Rectal smooth muscle tissue (tissue), 1 donor: ENCODE results near the gene UROS.
A peak's percentile ranks its signal among the peaks of the same experiment; 100 is the strongest.

Experiments
- H3K27ac ChIP-seq: one replicate; pipeline ENCODE4 v1.7.0; 2013; ENCODE audit warnings: low read depth, low read length, inconsistent platforms
- H3K27me3 ChIP-seq: one replicate; pipeline ENCODE4 v1.7.0; 2013; ENCODE audit warnings: low read length; ENCODE audit not compliant: control insufficient read depth, insufficient read depth
- H3K36me3 ChIP-seq: one replicate; pipeline ENCODE4 v1.7.0; 2013; ENCODE audit warnings: low read length; ENCODE audit not compliant: control insufficient read depth, insufficient read depth
- H3K4me1 ChIP-seq: one replicate; pipeline ENCODE4 v1.7.0; 2013; ENCODE audit warnings: low read length; ENCODE audit not compliant: control insufficient read depth, insufficient read depth
- H3K4me3 ChIP-seq: one replicate; pipeline ENCODE4 v1.7.0; 2013; ENCODE audit warnings: low read length
- H3K9ac ChIP-seq: one replicate; pipeline ENCODE4 v1.7.0; 2013; ENCODE audit warnings: low read length

UROS gene

GRCh38 chr10:125823663-125824251 lies 699 bp upstream of the UROS start:
- peaks cover 5% of the 10 kb centered on the region for H3K36me3 ChIP-seq
- H3K9ac ChIP-seq = peak overlapping the region; percentile 64
- H3K27ac ChIP-seq = peak overlapping the region; percentile 91
- peak overlapping the region; percentile 99 for H3K4me3 ChIP-seq
- H3K4me1 ChIP-seq = peaks cover 12% of the 10 kb centered on the region
- H3K27me3 ChIP-seq = no peaks in the 10 kb centered on the region

- no peak overlapping the region for H3K9ac ChIP-seq
- peaks cover 10% of the 10 kb centered on the region for H3K4me1 ChIP-seq
- H3K36me3 ChIP-seq = peaks cover 3% of the 10 kb centered on the region
- H3K27ac ChIP-seq = no peak overlapping the region
- no peaks in the 10 kb centered on the region for H3K27me3 ChIP-seq
- H3K4me3 ChIP-seq = no peak overlapping the region
Observed at GRCh38 chr10:125820701-125821100, 2.4 kb downstream of the UROS start.

- Histone ChIP-seq H3K4me3 (no peak overlapping the region), H3K4me1 (no peaks in the 10 kb centered on the region), H3K36me3 (peaks cover 16% of the 10 kb centered on the region), H3K9ac (no peak overlapping the region), H3K27me3 (no peaks in the 10 kb centered on the region), H3K27ac (no peak overlapping the region)
Observed at GRCh38 chr10:125817337-125817946, 5.6 kb downstream of the UROS start.

GRCh38 chr10:125816548-125816947 lies 6.5 kb downstream of the UROS start:
- no peak overlapping the region for H3K4me3 ChIP-seq
- H3K27ac ChIP-seq = no peak overlapping the region
- H3K4me1 ChIP-seq = no peaks in the 10 kb centered on the region
- H3K27me3 ChIP-seq = no peaks in the 10 kb centered on the region
- H3K36me3 ChIP-seq = peaks cover 16% of the 10 kb centered on the region
- no peak overlapping the region for H3K9ac ChIP-seq

GRCh38 chr10:125815764-125816163 lies 7.3 kb downstream of the UROS start:
- no peaks in the 10 kb centered on the region for H3K4me1 ChIP-seq

GRCh38 chr10:125812128-125812750 lies 10.8 kb downstream of the UROS start:
- Histone ChIP-seq H3K27me3 (no peaks in the 10 kb centered on the region), H3K4me1 (no peaks in the 10 kb centered on the region), H3K4me3 (no peak overlapping the region), H3K36me3 (peaks cover 24% of the 10 kb centered on the region), H3K27ac (no peak overlapping the region), H3K9ac (no peak overlapping the region)

More at GRCh38 chr10:125815764-125816163, 7.3 kb downstream of the UROS start:
- Histone ChIP-seq H3K27me3 (no peaks in the 10 kb centered on the region), H3K4me3 (no peak overlapping the region), H3K27ac (no peak overlapping the region), H3K9ac (no peak overlapping the region), H3K36me3 (peaks cover 19% of the 10 kb centered on the region)

GRCh38 chr10:125811251-125811650 lies 11.8 kb downstream of the UROS start:
- Histone ChIP-seq H3K27me3 (no peaks in the 10 kb centered on the region), H3K4me3 (no peak overlapping the region), H3K36me3 (peaks cover 29% of the 10 kb centered on the region), H3K9ac (no peak overlapping the region), H3K27ac (no peak overlapping the region), H3K4me1 (no peaks in the 10 kb centered on the region)

GRCh38 chr10:125808047-125808446 lies 15.0 kb downstream of the UROS start:
- Histone ChIP-seq H3K9ac (no peak overlapping the region), H3K36me3 (peaks cover 14% of the 10 kb centered on the region), H3K4me1 (no peaks in the 10 kb centered on the region), H3K27ac (no peak overlapping the region), H3K27me3 (no peaks in the 10 kb centered on the region), H3K4me3 (no peak overlapping the region)

GRCh38 chr10:125802739-125803138 lies 20.3 kb downstream of the UROS start:
- Histone ChIP-seq H3K4me1 (no peaks in the 10 kb centered on the region), H3K9ac (no peak overlapping the region), H3K27me3 (no peaks in the 10 kb centered on the region), H3K27ac (no peak overlapping the region), H3K36me3 (peaks cover 5% of the 10 kb centered on the region), H3K4me3 (no peak overlapping the region)

GRCh38 chr10:125802131-125802530 lies 20.9 kb downstream of the UROS start:
- H3K4me1 ChIP-seq = no peaks in the 10 kb centered on the region
- H3K9ac ChIP-seq = no peak overlapping the region
- H3K4me3 ChIP-seq = no peak overlapping the region
- no peaks in the 10 kb centered on the region for H3K27me3 ChIP-seq
- H3K27ac ChIP-seq = no peak overlapping the region
- H3K36me3 ChIP-seq = peaks cover 4% of the 10 kb centered on the region

GRCh38 chr10:125801574-125801973 lies 21.5 kb downstream of the UROS start:
- Histone ChIP-seq H3K4me1 (no peaks in the 10 kb centered on the region), H3K36me3 (peaks cover under 1% of the 10 kb centered on the region), H3K9ac (no peak overlapping the region), H3K4me3 (no peak overlapping the region), H3K27ac (no peak overlapping the region), H3K27me3 (no peaks in the 10 kb centered on the region)

- H3K27ac ChIP-seq = no peak overlapping the region
- H3K4me1 ChIP-seq = no peaks in the 10 kb centered on the region
- H3K27me3 ChIP-seq = no peaks in the 10 kb centered on the region
- no peak overlapping the region for H3K4me3 ChIP-seq
- H3K9ac ChIP-seq = no peak overlapping the region
- peaks cover 6% of the 10 kb centered on the region for H3K36me3 ChIP-seq
Observed at GRCh38 chr10:125799451-125800182, 23.4 kb downstream of the UROS start.
